Measurements from ENCODE around the gene WDR44. TPM values are rescaled to one million over a fixed set of nuclear protein-coding genes. Genes with fewer than 3 reads are reported as not detected.

Gene WDR44
- total and polyA plus RNA-seq, 2 of the 4 experiments (the other 2 are of a cell fraction), result 10.0 to 11.8 TPM

- Histone ChIP-seq H3K23ac (ENCODE audit: low read depth, low read length) (no peak overlapping the region), H3K9ac (ENCODE audit: low read depth, low read length) (no peak overlapping the region), H3K4ac (ENCODE audit: low read depth, low read length) (no peak overlapping the region), H3K9me1 (ENCODE audit: insufficient read depth, low read length) (no peaks in the 10 kb centered on the region), H3K18ac (ENCODE audit: low read depth, low read length) (no peak overlapping the region), H3K56ac (ENCODE audit: extremely low read depth, insufficient read depth, low read length) (no peak overlapping the region), H3K4me3 (ENCODE audit: insufficient read depth, low read depth, low read length) (no peak overlapping the region), H2BK20ac (ENCODE audit: low read depth, low read length) (no peak overlapping the region), H3K79me1 (ENCODE audit: low read depth in 1 of 2, low read length in 2 of 2) (no peaks in the 10 kb centered on the region), H2BK120ac (ENCODE audit: low read depth, low read length) (no peak overlapping the region), H3K4me1 (ENCODE audit: control insufficient read depth, insufficient read depth, low read length) (no peaks in the 10 kb centered on the region), H2BK5ac (ENCODE audit: low read depth, low read length, poor library complexity, severe bottlenecking) (no peak overlapping the region), H2BK15ac (ENCODE audit: low read depth, low read length) (no peak overlapping the region), H4K5ac (ENCODE audit: low read depth, low read length) (no peak overlapping the region), H2AK9ac (replicated peaks; ENCODE audit: low read depth, low read length, poor library complexity) (no peak overlapping the region), H2AK5ac (ENCODE audit: low read depth, low read length) (no peak overlapping the region), H3K27me3 (ENCODE audit: control insufficient read depth, insufficient read depth, low read length) (no peaks in the 10 kb centered on the region), H3K27ac (ENCODE audit: insufficient read depth, low read length) (no peak overlapping the region), H3K9me3 (ENCODE audit: control insufficient read depth, insufficient read depth, low read length) (no peaks in the 10 kb centered on the region), H2AFZ (replicated peaks; ENCODE audit: low read length, poor library complexity) (no peak overlapping the region), H3K36me3 (ENCODE audit: control insufficient read depth, insufficient read depth, low read length) (no peaks in the 10 kb centered on the region), H4K20me1 (ENCODE audit: insufficient read depth, low read length) (no peaks in the 10 kb centered on the region), H4K8ac (ENCODE audit: low read depth in 2 of 2, low read length in 2 of 2) (no peak overlapping the region), H3K4me2 (ENCODE audit: low read depth, low read length) (no peak overlapping the region), H4K91ac (ENCODE audit: insufficient read depth, low read depth, low read length) (no peak overlapping the region), H3K14ac (replicated peaks; ENCODE audit: low read depth, low read length) (no peak overlapping the region)
- ChIA-PET CTCF (no interaction called here), POLR2A (ENCODE audit: unreplicated experiment) (no interaction called here)
- DNase-seq (no peak), ATAC-seq (ENCODE audit: low read depth) (no peak)
- in situ Hi-C loops (cut with MboI; ENCODE audit: low sequenced_read_pairs) (no loop called here), intact Hi-C loops (cut with micrococcal nuclease) (no loop called here), dilution Hi-C loops (cut with HindIII; ENCODE audit: low sequenced_read_pairs, unreplicated experiment) (no loop called here)
- BruUV-seq (replicated peaks), result no TSS peak
- no peak for TF ChIP-seq SMC3 (IDR thresholded peaks at IDR 0.05; ENCODE audit: low read depth, low read length)
- TF ChIP-seq RCOR1 (IDR thresholded peaks at IDR 0.05; ENCODE audit: insufficient replicate concordance, low read length), result no peak
- no peak for TF ChIP-seq MAFK (IDR thresholded peaks at IDR 0.05; ENCODE audit: low read depth, low read length)
- TF ChIP-seq POLR2A (IDR thresholded peaks at IDR 0.05; ENCODE audit: low read depth, low read length), result no peak
- TF ChIP-seq RAD21 (IDR thresholded peaks at IDR 0.05; ENCODE audit: low read length), result no peak
- no peak for TF ChIP-seq MXI1 (IDR thresholded peaks at IDR 0.05; ENCODE audit: borderline replicate concordance, low read depth, low read length)
- no peak for TF ChIP-seq CEBPB (IDR thresholded peaks at IDR 0.05; ENCODE audit: low read depth, low read length)
- TF ChIP-seq RFX5 (IDR thresholded peaks at IDR 0.05; ENCODE audit: low read depth, low read length), result no peak
- no CpG with 5 or more reads among the region's 2 CpGs for WGBS, 2 experiments (ENCODE audit: extremely low coverage in 2 of 2, insufficient read length in 1 of 2)
Measured at GRCh38 chrX:118337687-118338086, 8.2 kb upstream of the WDR44 start.

Data from IMR-90 (cell line).